Choroid plexus epithelial cell (primary cell): Measurements from ENCODE around the gene CCDC142.
A peak's percentile ranks its signal among the peaks of the same experiment; 100 is the strongest.
"Not testable (repeated sequence)": the region's sequence is repeated elsewhere in the genome, so short reads cannot be mapped to it uniquely, and the experiment has no call there.

Experiments used
- DNase-seq: peaks from one replicate; pipeline ENCODE4 v3.0.0-alpha.2; 2010; ENCODE audit warnings: low read depth
- H3K4me3 ChIP-seq: 2 replicates; pipeline ENCODE4 v1.5.1; 2011; ENCODE audit warnings: low read depth, mild to moderate bottlenecking, control low read depth, low read length, moderate library complexity
- TF ChIP-seq, protein P1 (sequence below): conservative IDR thresholded peaks from 2 replicates; pipeline ENCODE4 v1.5.1; 2011; ENCODE audit warnings: low read depth, mild to moderate bottlenecking, control low read depth, inconsistent platforms, low read length, moderate library complexity

The CCDC142 gene

DNA sequence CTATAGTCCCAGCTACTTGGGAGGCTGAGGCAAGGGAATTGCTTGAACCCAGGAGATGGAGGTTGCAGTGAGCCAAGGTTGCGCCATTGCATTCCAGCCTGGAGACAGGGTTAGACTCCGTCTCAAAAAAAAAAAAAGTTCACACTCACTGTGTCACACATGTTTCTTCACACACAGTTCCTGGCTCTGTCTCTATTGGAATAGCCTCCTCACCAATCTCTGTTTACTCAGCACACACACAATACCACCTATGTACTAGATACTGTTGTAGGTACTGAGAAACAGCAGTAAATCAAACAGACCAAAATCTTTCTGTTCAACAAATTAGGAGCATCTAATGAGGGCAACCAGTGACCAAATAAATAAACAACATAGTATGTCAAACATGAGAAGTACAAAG, 3.3 kb upstream of the CCDC142 start:
- no peak overlapping the region for H3K4me3 ChIP-seq
- TF ChIP-seq, protein P1, sequence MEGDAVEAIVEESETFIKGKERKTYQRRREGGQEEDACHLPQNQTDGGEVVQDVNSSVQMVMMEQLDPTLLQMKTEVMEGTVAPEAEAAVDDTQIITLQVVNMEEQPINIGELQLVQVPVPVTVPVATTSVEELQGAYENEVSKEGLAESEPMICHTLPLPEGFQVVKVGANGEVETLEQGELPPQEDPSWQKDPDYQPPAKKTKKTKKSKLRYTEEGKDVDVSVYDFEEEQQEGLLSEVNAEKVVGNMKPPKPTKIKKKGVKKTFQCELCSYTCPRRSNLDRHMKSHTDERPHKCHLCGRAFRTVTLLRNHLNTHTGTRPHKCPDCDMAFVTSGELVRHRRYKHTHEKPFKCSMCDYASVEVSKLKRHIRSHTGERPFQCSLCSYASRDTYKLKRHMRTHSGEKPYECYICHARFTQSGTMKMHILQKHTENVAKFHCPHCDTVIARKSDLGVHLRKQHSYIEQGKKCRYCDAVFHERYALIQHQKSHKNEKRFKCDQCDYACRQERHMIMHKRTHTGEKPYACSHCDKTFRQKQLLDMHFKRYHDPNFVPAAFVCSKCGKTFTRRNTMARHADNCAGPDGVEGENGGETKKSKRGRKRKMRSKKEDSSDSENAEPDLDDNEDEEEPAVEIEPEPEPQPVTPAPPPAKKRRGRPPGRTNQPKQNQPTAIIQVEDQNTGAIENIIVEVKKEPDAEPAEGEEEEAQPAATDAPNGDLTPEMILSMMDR: no peak
- DNase-seq: no peak

DNA sequence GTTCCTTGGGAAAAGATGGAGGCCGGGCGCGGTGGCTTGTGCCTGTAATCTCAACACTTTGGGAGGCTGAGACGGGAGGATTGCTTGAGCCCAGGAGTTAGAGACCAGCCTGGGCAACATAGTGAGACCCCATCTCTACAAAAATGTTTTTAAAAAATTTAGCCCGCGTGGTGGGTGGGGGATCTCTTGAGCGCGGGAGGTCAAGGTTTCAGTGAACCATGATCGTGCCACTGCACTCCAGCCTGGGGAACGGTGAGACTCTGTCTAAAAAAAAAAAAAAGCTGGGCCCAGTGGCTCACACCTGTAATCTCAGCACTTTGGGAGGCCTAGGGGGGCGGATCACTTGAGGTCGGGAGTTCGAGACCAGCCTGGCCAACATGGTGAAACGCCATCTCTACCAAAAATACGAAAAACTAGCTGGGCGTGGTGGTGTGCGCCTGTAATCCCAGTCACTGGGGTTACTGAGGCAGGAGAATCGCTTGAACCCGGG, 922 bp upstream of the CCDC142 start:
- H3K4me3 ChIP-seq: peak overlapping the region; percentile 94
- DNase-seq: not testable (repeated sequence)

- DNase-seq: no peak
- H3K4me3 ChIP-seq: peak overlapping the region; percentile 94
- TF ChIP-seq, protein P1: no peak
Measured at GRCh38 chr2:74481961-74482800, 617 bp downstream of the CCDC142 start.

GRCh38 chr2:74481431-74481830, 1.4 kb downstream of the CCDC142 start:
- DNase-seq: no peak
- TF ChIP-seq, protein P1: no peak
- peak overlapping the region; percentile 94 for H3K4me3 ChIP-seq

GRCh38 chr2:74474899-74475298, 7.9 kb downstream of the CCDC142 start:
- H3K4me3 ChIP-seq: no peak overlapping the region
- DNase-seq: no peak
- TF ChIP-seq, protein P1: peak; percentile 56

DNA sequence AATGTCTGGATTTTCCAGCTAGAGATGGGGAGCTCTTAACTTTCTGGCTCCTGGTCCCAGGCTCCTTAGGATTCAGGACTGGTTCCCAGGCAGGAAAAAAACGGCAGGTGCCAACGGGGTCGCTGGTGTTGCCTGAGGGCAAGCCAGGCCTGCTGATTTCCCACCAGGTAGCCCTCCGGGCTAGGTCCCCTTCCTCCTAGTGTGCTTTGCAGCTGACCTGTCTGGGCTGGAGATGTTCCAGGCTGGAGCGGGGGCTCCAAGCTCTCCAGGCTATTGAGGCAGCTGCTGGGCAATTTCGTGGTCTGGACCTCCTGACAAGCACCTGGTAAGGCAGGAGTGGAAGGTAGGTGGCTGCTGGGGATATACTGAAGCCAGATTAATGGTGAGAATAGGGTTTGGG, 8.3 kb downstream of the CCDC142 start:
- H3K4me3 ChIP-seq: no peak overlapping the region
- DNase-seq: no peak
- TF ChIP-seq, protein P1: no peak

DNA sequence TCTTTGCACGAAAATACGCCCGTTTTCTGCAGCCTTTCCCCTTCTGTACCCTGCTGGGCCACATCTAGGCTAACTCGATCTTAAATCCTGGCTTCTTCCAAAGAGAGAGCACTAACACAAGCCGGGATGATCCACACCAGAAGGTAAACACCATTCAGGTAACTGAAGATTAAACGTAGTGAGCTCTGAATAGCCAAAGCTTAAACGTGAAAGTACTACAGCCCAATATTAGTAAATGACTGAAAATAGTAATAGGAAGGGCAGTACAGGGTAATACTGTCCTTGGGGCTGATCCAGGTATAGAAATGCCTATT, 9.9 kb downstream of the CCDC142 start:
- peak overlapping the region; percentile 89 for H3K4me3 ChIP-seq
- no peak for DNase-seq
- TF ChIP-seq, protein P1: no peak
